HG02759 (cell line): ENCODE data around the gene TRIM50.
"Not testable (repeated sequence)": the region's sequence is repeated elsewhere in the genome, so short reads cannot be mapped to it uniquely, and the experiment has no call there.

Experiments used
- ATAC-seq: cut with Tn5 transposase; IDR thresholded peaks from one replicate; pipeline ENCODE4 v1.9.1; 2021; ENCODE audit warnings: mild to moderate bottlenecking, moderate library complexity; ENCODE audit not compliant: unreplicated experiment

TRIM50 gene

GRCh38 chr7:73350306-73351068, 22.6 kb upstream of the TRIM50 start:
- no peak for ATAC-seq

DNA sequence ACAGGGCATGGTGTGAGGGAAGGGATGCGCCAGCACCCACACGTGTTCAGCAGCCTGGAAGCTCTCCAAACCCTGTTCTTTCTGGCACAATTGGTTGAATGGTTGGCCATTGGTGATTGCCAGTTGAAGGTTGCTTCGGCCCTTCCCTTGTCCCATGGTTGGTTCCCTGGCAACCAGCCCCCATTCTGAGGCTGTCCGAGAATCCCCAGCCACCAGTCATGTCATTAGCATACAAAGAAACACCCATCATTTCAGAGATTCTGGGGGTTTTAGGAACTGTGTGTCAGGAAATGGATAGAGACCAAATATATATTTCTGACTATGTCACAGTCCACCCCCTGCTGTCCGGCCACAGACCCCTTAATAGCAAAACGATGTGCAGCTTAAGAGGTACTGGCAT, 21.9 kb upstream of the TRIM50 start:
- ATAC-seq, result no peak

GRCh38 chr7:73345951-73346350, 18.1 kb upstream of the TRIM50 start:
- no peak for ATAC-seq

DNA sequence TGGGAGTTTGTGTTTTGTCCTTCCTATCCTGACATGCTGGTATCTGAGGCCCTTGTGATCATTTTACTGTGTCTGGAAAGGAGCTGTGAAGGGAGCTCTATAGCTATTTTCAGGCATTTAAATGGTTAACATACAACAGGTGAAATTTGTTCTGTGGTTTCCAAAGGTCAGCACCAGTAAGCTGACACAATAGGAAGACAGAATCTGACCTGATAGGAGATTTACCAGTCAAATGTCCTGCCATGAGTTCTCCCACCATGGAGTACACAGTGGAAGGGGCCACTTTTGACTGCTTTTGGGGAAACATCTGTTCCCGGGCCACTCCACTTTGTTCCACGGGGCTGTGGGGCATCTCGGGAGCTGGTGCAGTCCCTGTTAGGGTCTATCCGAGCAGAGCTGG, 17.7 kb upstream of the TRIM50 start:
- no peak for ATAC-seq

GRCh38 chr7:73343671-73344380, 15.9 kb upstream of the TRIM50 start:
- ATAC-seq, result no peak

DNA sequence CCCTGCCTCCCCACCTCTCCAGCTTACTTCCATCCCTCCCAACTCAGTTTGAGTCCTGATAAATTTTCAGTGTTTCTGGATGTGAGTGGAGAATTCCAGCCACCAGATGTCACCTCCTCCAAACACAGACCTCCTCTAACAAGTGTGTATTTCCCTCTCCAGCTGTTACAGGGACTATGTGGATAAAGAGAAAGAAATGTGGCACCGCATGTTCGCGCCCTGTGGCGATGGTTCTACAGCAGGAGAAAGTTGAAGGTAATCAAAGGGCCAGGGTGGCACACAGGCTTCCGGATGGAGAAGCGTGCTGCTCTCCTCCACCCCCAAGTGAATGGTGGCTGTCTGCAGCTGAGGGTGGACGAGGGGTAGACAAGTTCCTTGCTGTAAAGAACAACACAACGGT, 14.8 kb upstream of the TRIM50 start:
- ATAC-seq, result no peak

DNA sequence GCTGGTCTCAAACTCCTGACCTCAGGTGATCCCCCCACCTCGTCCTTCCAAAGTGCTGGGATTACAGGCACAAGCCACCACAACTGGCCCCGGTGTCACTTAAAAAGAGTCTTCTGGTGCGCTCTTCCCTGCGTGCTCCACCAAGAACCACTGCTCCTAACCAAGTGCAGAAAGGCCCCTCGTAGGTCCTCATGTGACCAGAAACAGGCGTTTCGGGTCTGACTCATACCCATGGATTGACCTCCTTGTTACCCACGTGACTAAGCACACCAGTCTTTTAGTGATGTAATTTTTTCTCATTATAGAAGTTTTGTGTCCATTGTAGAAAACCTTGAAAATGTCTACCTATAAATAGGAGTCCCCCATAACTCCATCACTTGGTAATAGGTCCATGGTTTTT, 14.0 kb upstream of the TRIM50 start:
- no peak for ATAC-seq

- no peak for ATAC-seq
Measured at GRCh38 chr7:73340514-73340913, 12.6 kb upstream of the TRIM50 start.

DNA sequence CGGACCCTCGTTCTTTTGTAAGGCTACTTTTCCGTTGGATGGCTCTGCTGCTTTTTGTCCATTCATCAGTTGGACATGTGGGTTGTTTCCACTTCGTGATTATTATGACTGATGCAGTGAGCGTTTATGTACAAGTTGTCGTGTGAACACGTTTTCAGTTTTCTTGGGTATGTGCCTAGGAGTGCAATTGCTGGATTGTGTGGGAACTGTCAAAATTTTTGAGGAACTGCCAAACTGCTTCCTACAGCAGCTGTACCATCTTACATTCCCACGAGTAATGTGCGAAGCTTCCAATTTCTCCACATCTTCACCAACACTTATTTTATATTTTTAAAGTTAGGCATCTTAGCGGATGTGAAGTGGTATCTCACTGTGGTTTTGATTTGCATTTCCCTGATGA, 10.4 kb upstream of the TRIM50 start:
- ATAC-seq, result no peak

DNA sequence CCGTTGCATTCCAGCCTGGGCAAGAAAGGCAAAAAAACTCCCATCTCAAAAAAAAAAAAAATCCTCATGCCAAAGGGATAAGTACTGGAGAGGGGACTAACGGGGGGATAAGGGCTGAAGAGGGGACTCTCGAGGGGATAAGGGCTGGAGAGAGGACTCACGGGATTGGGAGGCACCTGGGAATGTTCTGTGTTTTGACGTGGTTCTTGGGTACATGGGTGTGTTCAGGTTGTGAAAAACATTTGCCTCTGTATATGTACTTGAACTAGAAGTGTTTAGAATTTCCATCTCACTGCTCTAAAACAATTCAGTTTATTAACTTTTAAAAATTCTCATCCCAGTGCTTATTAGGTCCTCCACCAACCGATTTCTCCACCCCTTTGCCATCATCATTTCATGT, 4.6 kb upstream of the TRIM50 start:
- no peak for ATAC-seq

- no peak for ATAC-seq
Measured at GRCh38 chr7:73330772-73331171, 2.9 kb upstream of the TRIM50 start.

GRCh38 chr7:73329861-73330581, 2.1 kb upstream of the TRIM50 start:
- no peak for ATAC-seq

- ATAC-seq, result no peak
Measured at GRCh38 chr7:73328696-73329095, 814 bp upstream of the TRIM50 start.

GRCh38 chr7:73327449-73327848, 433 bp downstream of the TRIM50 start:
- ATAC-seq, result not testable (repeated sequence)

- not testable (repeated sequence) for ATAC-seq
Measured at GRCh38 chr7:73325424-73325823, 2.5 kb downstream of the TRIM50 start.

- ATAC-seq, result peak; percentile 79
Measured at GRCh38 chr7:73324081-73324845, 3.6 kb downstream of the TRIM50 start.

DNA sequence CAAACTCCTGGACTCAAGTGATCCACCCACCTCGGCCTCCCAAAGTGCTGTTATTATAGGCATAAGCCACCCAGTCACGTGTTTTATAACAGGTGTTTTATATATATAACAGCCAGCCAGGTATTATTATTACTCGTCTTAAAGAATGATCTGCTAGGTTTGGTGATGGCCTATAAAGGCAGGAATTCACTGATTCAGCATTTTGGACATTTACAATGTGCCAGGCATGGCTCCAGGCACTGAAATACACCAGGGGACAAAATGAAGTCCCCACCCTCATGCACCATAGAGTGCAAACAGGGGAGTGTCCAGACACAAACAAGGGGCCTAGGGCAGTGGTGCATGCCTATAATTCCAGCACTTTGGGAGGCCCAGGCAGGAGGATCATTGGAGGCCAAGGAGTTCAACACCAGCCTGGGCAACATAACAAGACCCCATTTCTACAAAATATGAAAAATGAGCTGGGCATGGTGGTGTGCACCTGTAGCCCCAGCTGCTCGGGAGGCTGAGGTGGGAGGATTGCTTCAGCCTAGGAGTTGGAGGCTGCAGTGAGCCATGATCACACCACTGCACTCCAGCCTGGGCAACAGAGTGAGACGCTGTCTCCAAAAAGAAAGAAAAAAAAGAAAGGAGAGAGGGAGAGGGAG, 4.3 kb downstream of the TRIM50 start:
- not testable (repeated sequence) for ATAC-seq

GRCh38 chr7:73320009-73320408, 7.9 kb downstream of the TRIM50 start:
- not testable (repeated sequence) for ATAC-seq

GRCh38 chr7:73319541-73319940, 8.3 kb downstream of the TRIM50 start:
- not testable (repeated sequence) for ATAC-seq

DNA sequence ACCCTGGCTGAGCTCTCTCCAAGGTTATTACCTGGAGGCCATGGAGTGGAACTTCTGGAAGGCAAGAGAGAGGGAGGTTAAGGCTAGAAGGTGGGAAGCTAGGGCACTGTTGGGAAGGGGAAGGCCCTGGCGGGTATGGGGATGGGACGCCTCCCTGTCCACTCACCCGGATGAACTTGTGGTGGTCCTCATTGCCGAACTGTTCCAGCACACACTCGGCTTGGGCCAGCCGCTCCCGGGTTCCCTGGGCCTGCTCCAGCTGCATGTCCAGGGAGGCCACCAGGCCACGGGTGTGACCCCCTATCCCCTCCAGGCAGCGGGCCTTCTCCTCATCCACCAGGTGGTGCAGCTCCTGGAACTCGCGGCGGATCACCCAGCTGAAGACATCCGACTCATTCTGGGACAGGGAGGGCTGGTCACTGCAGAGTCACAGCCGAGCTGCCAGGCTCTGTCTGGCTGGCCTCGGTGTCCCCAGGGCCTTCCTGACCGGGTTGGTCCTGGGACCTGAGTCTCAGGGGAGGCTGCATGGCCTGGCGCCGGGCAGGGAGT, 9.2 kb downstream of the TRIM50 start:
- ATAC-seq, result not testable (repeated sequence)
